ENCODE measurements around the gene S1PR5. TPM values are rescaled to one million over a fixed set of nuclear protein-coding genes. Genes with fewer than 3 reads are reported as not detected.

S1PR5 gene
- total and polyA plus RNA-seq, 2 experiments from 2014 or later = 4.6 to 8.0 TPM

DNA sequence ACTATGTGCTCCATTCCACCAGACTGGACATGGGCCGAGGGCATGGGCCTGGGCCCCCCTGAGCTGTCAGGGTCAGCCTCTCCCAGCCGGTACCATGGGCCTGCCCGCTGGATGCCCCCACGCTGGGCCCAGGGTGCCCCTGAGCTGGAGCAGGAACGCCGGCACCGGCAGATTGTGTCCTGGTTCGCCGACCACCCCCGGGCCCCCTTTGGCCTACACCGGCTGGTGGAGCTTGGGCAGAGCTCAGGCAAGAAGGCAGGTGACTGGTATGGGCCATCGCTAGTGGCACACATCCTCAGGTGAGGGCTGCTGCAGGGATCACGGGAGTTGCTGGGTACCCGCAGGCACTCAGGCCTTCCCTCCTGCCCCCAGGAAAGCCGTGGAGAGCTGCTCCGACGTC is 29.6 kb upstream of the S1PR5 start:
- Histone ChIP-seq H4K20me1 (replicated peaks; ENCODE audit: insufficient read depth) (peaks cover 3% of the 10 kb centered on the region; the same call in 1 of the 2 replicates), H3K27me3 (ENCODE audit: insufficient read depth) (no peaks in the 10 kb centered on the region), H3K79me2 (replicated peaks; ENCODE audit: insufficient read depth) (peaks cover 17% of the 10 kb centered on the region), H3K4me2 (no peak overlapping the region), H3K36me3 (ENCODE audit: insufficient read depth) (peaks cover 6% of the 10 kb centered on the region; the same call in 1 of the 2 replicates), H3K9me2 (ENCODE audit: insufficient read depth) (no peaks in the 10 kb centered on the region), H3K4me1 (ENCODE audit: insufficient read depth) (no peaks in the 10 kb centered on the region; the same call in 1 of the 2 replicates), H3K4me3 (no peak overlapping the region), H3K27ac (ENCODE audit: low read depth) (no peak overlapping the region), H2AFZ (no peak overlapping the region), H3F3A (replicated peaks; ENCODE audit: low read depth) (peaks cover 12% of the 10 kb centered on the region; the same call in 1 of the 2 replicates)
- ATAC-seq (no peak), DNase-seq (ENCODE audit: low spot score) (no peak)
- H3K4me1 Mint-ChIP-seq = no peaks in the 10 kb centered on the region
- no peak overlapping the region for H3K27ac Mint-ChIP-seq
- TF ChIP-seq REST (IDR thresholded peaks at IDR 0.05; ENCODE audit: unreplicated experiment) = no peak
- TF ChIP-seq CREB1 (CRISPR knock-in tag; IDR thresholded peaks at IDR 0.05; ENCODE audit: low read depth) = no peak
- TF ChIP-seq NANOG (IDR thresholded peaks at IDR 0.05; ENCODE audit: borderline replicate concordance) = no peak
- TF ChIP-seq, protein P1, sequence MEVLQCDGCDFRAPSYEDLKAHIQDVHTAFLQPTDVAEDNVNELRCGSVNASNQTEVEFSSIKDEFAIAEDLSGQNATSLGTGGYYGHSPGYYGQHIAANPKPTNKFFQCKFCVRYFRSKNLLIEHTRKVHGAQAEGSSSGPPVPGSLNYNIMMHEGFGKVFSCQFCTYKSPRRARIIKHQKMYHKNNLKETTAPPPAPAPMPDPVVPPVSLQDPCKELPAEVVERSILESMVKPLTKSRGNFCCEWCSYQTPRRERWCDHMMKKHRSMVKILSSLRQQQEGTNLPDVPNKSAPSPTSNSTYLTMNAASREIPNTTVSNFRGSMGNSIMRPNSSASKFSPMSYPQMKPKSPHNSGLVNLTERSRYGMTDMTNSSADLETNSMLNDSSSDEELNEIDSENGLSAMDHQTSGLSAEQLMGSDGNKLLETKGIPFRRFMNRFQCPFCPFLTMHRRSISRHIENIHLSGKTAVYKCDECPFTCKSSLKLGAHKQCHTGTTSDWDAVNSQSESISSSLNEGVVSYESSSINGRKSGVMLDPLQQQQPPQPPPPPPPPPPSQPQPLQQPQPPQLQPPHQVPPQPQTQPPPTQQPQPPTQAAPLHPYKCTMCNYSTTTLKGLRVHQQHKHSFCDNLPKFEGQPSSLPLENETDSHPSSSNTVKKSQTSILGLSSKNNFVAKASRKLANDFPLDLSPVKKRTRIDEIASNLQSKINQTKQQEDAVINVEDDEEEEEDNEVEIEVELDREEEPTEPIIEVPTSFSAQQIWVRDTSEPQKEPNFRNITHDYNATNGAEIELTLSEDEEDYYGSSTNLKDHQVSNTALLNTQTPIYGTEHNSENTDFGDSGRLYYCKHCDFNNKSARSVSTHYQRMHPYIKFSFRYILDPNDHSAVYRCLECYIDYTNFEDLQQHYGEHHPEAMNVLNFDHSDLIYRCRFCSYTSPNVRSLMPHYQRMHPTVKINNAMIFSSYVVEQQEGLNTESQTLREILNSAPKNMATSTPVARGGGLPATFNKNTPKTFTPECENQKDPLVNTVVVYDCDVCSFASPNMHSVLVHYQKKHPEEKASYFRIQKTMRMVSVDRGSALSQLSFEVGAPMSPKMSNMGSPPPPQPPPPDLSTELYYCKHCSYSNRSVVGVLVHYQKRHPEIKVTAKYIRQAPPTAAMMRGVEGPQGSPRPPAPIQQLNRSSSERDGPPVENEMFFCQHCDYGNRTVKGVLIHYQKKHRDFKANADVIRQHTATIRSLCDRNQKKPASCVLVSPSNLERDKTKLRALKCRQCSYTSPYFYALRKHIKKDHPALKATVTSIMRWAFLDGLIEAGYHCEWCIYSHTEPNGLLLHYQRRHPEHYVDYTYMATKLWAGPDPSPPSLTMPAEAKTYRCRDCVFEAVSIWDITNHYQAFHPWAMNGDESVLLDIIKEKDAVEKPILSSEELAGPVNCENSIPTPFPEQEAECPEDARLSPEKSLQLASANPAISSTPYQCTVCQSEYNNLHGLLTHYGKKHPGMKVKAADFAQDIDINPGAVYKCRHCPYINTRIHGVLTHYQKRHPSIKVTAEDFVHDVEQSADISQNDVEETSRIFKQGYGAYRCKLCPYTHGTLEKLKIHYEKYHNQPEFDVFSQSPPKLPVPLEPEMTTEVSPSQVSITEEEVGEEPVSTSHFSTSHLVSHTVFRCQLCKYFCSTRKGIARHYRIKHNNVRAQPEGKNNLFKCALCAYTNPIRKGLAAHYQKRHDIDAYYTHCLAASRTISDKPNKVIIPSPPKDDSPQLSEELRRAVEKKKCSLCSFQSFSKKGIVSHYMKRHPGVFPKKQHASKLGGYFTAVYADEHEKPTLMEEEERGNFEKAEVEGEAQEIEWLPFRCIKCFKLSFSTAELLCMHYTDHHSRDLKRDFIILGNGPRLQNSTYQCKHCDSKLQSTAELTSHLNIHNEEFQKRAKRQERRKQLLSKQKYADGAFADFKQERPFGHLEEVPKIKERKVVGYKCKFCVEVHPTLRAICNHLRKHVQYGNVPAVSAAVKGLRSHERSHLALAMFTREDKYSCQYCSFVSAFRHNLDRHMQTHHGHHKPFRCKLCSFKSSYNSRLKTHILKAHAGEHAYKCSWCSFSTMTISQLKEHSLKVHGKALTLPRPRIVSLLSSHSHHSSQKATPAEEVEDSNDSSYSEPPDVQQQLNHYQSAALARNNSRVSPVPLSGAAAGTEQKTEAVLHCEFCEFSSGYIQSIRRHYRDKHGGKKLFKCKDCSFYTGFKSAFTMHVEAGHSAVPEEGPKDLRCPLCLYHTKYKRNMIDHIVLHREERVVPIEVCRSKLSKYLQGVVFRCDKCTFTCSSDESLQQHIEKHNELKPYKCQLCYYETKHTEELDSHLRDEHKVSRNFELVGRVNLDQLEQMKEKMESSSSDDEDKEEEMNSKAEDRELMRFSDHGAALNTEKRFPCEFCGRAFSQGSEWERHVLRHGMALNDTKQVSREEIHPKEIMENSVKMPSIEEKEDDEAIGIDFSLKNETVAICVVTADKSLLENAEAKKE (CRISPR knock-in tag; IDR thresholded peaks at IDR 0.05) = no peak
- TF ChIP-seq ZNF114 (CRISPR knock-in tag; IDR thresholded peaks at IDR 0.05) = no peak
- no peak for TF ChIP-seq ZNF331 (CRISPR knock-in tag; IDR thresholded peaks at IDR 0.05; ENCODE audit: low read depth)
- TF ChIP-seq EZH2 (IDR thresholded peaks at IDR 0.05; ENCODE audit: low read depth, unreplicated experiment) = no peak
- no peak for TF ChIP-seq POLR2AphosphoS5 (IDR thresholded peaks at IDR 0.05; ENCODE audit: low read depth)
- TF ChIP-seq ETS1 (IDR thresholded peaks at IDR 0.05) = no peak
- TF ChIP-seq JUNB (IDR thresholded peaks at IDR 0.05; ENCODE audit: unreplicated experiment) = no peak
- TF ChIP-seq EZH2phosphoT487 (IDR thresholded peaks at IDR 0.05; ENCODE audit: unreplicated experiment) = no peak
- TF ChIP-seq STAT1 (IDR thresholded peaks at IDR 0.05; ENCODE audit: unreplicated experiment) = no peak
- TF ChIP-seq, protein P2, sequence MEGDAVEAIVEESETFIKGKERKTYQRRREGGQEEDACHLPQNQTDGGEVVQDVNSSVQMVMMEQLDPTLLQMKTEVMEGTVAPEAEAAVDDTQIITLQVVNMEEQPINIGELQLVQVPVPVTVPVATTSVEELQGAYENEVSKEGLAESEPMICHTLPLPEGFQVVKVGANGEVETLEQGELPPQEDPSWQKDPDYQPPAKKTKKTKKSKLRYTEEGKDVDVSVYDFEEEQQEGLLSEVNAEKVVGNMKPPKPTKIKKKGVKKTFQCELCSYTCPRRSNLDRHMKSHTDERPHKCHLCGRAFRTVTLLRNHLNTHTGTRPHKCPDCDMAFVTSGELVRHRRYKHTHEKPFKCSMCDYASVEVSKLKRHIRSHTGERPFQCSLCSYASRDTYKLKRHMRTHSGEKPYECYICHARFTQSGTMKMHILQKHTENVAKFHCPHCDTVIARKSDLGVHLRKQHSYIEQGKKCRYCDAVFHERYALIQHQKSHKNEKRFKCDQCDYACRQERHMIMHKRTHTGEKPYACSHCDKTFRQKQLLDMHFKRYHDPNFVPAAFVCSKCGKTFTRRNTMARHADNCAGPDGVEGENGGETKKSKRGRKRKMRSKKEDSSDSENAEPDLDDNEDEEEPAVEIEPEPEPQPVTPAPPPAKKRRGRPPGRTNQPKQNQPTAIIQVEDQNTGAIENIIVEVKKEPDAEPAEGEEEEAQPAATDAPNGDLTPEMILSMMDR (conservative IDR thresholded peaks at IDR 0.05; ENCODE audit: low read depth in 2 of 2) = no peak
- H3K36me3 Mint-ChIP-seq (ENCODE audit: low read depth) = peaks cover 44% of the 10 kb centered on the region
- H3K4me3 Mint-ChIP-seq = no peak overlapping the region
- H3K27me3 Mint-ChIP-seq (ENCODE audit: insufficient read depth, low read depth, poor library complexity) = peaks cover 9% of the 10 kb centered on the region
- no peaks in the 10 kb centered on the region for H3K9me3 Mint-ChIP-seq
